ENCODE measurements around the gene NSUN4.

Gene NSUN4

GRCh38 chr1:46368791-46369190 is 28.2 kb downstream of the NSUN4 start:
- TF ChIP-seq POLR2AphosphoS5 (IDR thresholded peaks at IDR 0.05; ENCODE audit: low read depth, low read length) = no peak
- no peak for TF ChIP-seq SIN3A (IDR thresholded peaks at IDR 0.05; ENCODE audit: borderline replicate concordance, insufficient read depth, low read length)
- TF ChIP-seq REST (IDR thresholded peaks at IDR 0.05; ENCODE audit: insufficient read depth in 1 of 2, low read depth in 2 of 2, low read length in 2 of 2) = no peak
- TF ChIP-seq TAF1 (IDR thresholded peaks at IDR 0.05; ENCODE audit: borderline replicate concordance, insufficient read depth, low read length) = no peak
- no peak for TF ChIP-seq FOXP2 (optimal IDR thresholded peaks at IDR 0.05; ENCODE audit: borderline replicate concordance, extremely low read depth, extremely low read length, insufficient read depth)

GRCh38 chr1:46369542-46370213 is 29.1 kb downstream of the NSUN4 start:
- no peak for TF ChIP-seq TAF1 (IDR thresholded peaks at IDR 0.05; ENCODE audit: borderline replicate concordance, insufficient read depth, low read length)
- no peak for TF ChIP-seq REST (IDR thresholded peaks at IDR 0.05; ENCODE audit: insufficient read depth in 1 of 2, low read depth in 2 of 2, low read length in 2 of 2)
- TF ChIP-seq SIN3A (IDR thresholded peaks at IDR 0.05; ENCODE audit: borderline replicate concordance, insufficient read depth, low read length) = no peak
- no peak for TF ChIP-seq POLR2AphosphoS5 (IDR thresholded peaks at IDR 0.05; ENCODE audit: low read depth, low read length)
- TF ChIP-seq FOXP2 (optimal IDR thresholded peaks at IDR 0.05; ENCODE audit: borderline replicate concordance, extremely low read depth, extremely low read length, insufficient read depth) = no peak

GRCh38 chr1:46370214-46370633 is 29.6 kb downstream of the NSUN4 start:
- TF ChIP-seq REST (IDR thresholded peaks at IDR 0.05; ENCODE audit: insufficient read depth in 1 of 2, low read depth in 2 of 2, low read length in 2 of 2) = no peak

GRCh38 chr1:46372431-46372830 is 31.8 kb downstream of the NSUN4 start:
- TF ChIP-seq POLR2AphosphoS5 (IDR thresholded peaks at IDR 0.05; ENCODE audit: low read depth, low read length) = no peak
- TF ChIP-seq SIN3A (IDR thresholded peaks at IDR 0.05; ENCODE audit: borderline replicate concordance, insufficient read depth, low read length) = no peak
- no peak for TF ChIP-seq TAF1 (IDR thresholded peaks at IDR 0.05; ENCODE audit: borderline replicate concordance, insufficient read depth, low read length)
- no peak for TF ChIP-seq REST (IDR thresholded peaks at IDR 0.05; ENCODE audit: insufficient read depth in 1 of 2, low read depth in 2 of 2, low read length in 2 of 2)
- no peak for TF ChIP-seq FOXP2 (optimal IDR thresholded peaks at IDR 0.05; ENCODE audit: borderline replicate concordance, extremely low read depth, extremely low read length, insufficient read depth)

GRCh38 chr1:46379996-46380395 is 39.4 kb downstream of the NSUN4 start:
- TF ChIP-seq REST (IDR thresholded peaks at IDR 0.05; ENCODE audit: insufficient read depth in 1 of 2, low read depth in 2 of 2, low read length in 2 of 2) (no peak), FOXP2 (optimal IDR thresholded peaks at IDR 0.05; ENCODE audit: borderline replicate concordance, extremely low read depth, extremely low read length, insufficient read depth) (no peak), TAF1 (IDR thresholded peaks at IDR 0.05; ENCODE audit: borderline replicate concordance, insufficient read depth, low read length) (no peak), POLR2AphosphoS5 (IDR thresholded peaks at IDR 0.05; ENCODE audit: low read depth, low read length) (no peak), SIN3A (IDR thresholded peaks at IDR 0.05; ENCODE audit: borderline replicate concordance, insufficient read depth, low read length) (no peak)
